Muscle of leg (tissue), 11 donors: ENCODE measurements around the gene FBXL20. TPM values are rescaled to one million over a fixed set of nuclear protein-coding genes. Genes with fewer than 3 reads are reported as not detected.
"Not testable (repeated sequence)": the region's sequence is repeated elsewhere in the genome, so short reads cannot be mapped to it uniquely, and the experiment has no call there.

Experiments
- DNase-seq: peaks from one replicate; pipeline ENCODE4 v3.0.0; 2013
- H3K27ac ChIP-seq: one replicate; pipeline ENCODE4 v1.5.1; 2013; ENCODE audit warnings: mild to moderate bottlenecking, low read length, control low read depth
- H3K27me3 ChIP-seq: one replicate; pipeline ENCODE4 v1.6.1; 2013; ENCODE audit warnings: low read length; ENCODE audit not compliant: control insufficient read depth, insufficient read depth
- H3K36me3 ChIP-seq: one replicate; pipeline ENCODE4 v1.6.1; 2013; ENCODE audit warnings: low read length; ENCODE audit not compliant: control insufficient read depth, insufficient read depth
- H3K4me1 ChIP-seq: one replicate; pipeline ENCODE4 v1.6.1; 2013; ENCODE audit warnings: low read length; ENCODE audit not compliant: control insufficient read depth, insufficient read depth
- H3K4me3 ChIP-seq: one replicate; pipeline ENCODE4 v1.5.1; 2013; ENCODE audit warnings: low read length, control low read depth
- H3K9me3 ChIP-seq: replicated peaks from 2 replicates; pipeline ENCODE4 v1.6.1; 2013; ENCODE audit warnings: low read depth, low read length; ENCODE audit not compliant: control insufficient read depth
- WGBS: methylation state at CpG from one replicate; pipeline ENCODE4 v1.1.5; 2013; ENCODE audit warnings: missing lambda C conversion rate; ENCODE audit not compliant: insufficient coverage; 5-methylcytosine and 5-hydroxymethylcytosine counted together
- polyA plus RNA-seq, 8 donors: library from polyadenylated mRNA; unstranded; fragments of 120-200 nt; gene quantifications; one replicate each; pipeline versions ENCODE4 v1.2.1 to v1.2.3, GENCODE V29; 2013; ENCODE audit warnings: inconsistent platforms in 1 of 8, low replicate concordance in 1 of 8; ENCODE audit not compliant: insufficient read length in 8 of 8, insufficient read depth in 1 of 8
- total RNA-seq: library from RNA; stranded (reverse); fragments of 120-200 nt; gene quantifications from one replicate; pipeline ENCODE4 v1.2.4, GENCODE V29; 2013

FBXL20 gene
- total and polyA plus RNA-seq, 9 donors = 5.0 to 8.1 (median 5.9) TPM

DNA sequence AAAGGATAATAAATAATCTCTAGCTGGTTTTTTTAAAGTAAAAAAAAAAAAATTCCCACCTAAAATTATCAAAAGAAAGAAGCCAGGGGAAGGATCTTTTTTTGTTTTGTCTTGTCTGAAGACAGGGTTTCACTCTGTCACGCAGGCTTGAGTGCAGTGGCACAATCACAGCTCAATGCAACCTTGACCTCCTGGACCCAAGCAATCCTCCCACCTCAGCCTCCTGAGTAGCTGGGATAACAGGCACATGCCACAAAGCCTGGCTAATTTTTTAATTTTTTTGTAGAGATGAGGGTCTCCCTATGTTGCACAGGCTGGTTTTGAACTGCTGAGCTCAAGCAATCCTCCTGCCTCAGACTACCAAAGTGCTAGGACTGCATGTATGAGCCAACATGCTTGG, 97.2 kb downstream of the FBXL20 start:
- peaks cover 9% of the 10 kb centered on the region for H3K36me3 ChIP-seq
- WGBS = no CpG with 5 or more reads among the region's 1 CpG

GRCh38 chr17:39294060-39294459, 107.4 kb downstream of the FBXL20 start:
- Histone ChIP-seq H3K9me3 (no peaks in the 10 kb centered on the region), H3K36me3 (peaks cover 19% of the 10 kb centered on the region), H3K27ac (no peak overlapping the region), H3K4me1 (no peaks in the 10 kb centered on the region), H3K27me3 (no peaks in the 10 kb centered on the region), H3K4me3 (no peak overlapping the region)
- no peak for DNase-seq

More for the DNA sequence above, 97.2 kb downstream of the FBXL20 start:
- no peak overlapping the region for H3K27ac ChIP-seq
- no peaks in the 10 kb centered on the region for H3K4me1 ChIP-seq
- H3K27me3 ChIP-seq = no peaks in the 10 kb centered on the region
- no peak for DNase-seq
- no peaks in the 10 kb centered on the region for H3K9me3 ChIP-seq
- no peak overlapping the region for H3K4me3 ChIP-seq

- H3K4me1 ChIP-seq, DNase-seq, H3K4me3 ChIP-seq, H3K36me3 ChIP-seq, H3K27me3 ChIP-seq, H3K9me3 ChIP-seq, H3K27ac ChIP-seq: not testable (repeated sequence)
- WGBS = no CpG with 5 or more reads among the region's 8 CpGs
These were observed 108.9 kb downstream of the FBXL20 start for GRCh38 chr17:39292546-39292945.

- H3K9me3 ChIP-seq, H3K36me3 ChIP-seq, DNase-seq, H3K4me1 ChIP-seq, H3K4me3 ChIP-seq, H3K27me3 ChIP-seq, H3K27ac ChIP-seq: not testable (repeated sequence)
- no CpG with 5 or more reads among the region's 3 CpGs for WGBS
These were observed 114.9 kb downstream of the FBXL20 start for GRCh38 chr17:39286513-39286912.

DNA sequence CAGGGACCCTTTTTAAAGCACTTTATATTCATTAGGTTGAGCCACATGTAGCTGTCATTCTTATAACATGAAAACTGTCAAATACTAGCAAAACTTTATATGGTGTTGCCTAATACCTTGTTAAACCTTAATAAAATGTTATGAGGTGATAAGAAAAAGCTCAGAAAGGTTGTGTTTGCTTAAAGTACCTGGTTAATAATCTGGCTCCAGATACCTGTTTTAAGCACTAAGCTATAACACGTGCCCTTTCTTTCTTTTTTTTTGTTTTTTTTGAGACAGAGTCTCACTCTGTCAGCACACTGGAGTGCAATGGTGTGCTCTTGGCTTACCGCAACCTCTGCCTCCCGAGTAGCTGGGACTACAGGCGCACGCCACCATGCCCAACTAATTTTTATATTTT, 116.7 kb downstream of the FBXL20 start:
- Histone ChIP-seq H3K9me3 (no peaks in the 10 kb centered on the region), H3K4me3 (no peak overlapping the region), H3K27ac (no peak overlapping the region), H3K4me1 (no peaks in the 10 kb centered on the region), H3K36me3 (peaks cover 5% of the 10 kb centered on the region), H3K27me3 (no peaks in the 10 kb centered on the region)
- DNase-seq = no peak
- 80% methylated on average over 1 of the region's 5 CpGs for WGBS

DNA sequence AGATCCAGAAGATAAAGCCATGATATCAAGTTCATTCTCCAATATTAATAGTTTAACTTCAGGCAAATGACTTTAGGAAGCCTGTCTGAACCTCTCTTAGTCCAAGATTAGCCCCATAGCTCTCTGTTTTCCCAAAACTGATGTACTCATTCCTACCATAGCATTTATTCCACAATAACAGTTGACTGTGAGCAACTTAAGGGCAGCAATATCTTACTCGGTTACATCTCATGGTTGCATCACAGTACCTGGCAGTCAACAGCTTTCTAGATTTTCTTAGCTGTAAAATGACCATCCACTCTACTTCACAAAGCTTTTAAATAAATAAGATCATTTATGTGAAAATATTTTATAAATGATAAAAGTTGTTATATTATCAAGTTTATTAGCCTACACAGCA, 117.5 kb downstream of the FBXL20 start:
- no peak overlapping the region for H3K27ac ChIP-seq
- H3K27me3 ChIP-seq = no peaks in the 10 kb centered on the region
- H3K4me1 ChIP-seq = no peaks in the 10 kb centered on the region
- no CpG with 5 or more reads among the region's 1 CpG for WGBS
- no peaks in the 10 kb centered on the region for H3K9me3 ChIP-seq
- no peak overlapping the region for H3K4me3 ChIP-seq
- peaks cover 12% of the 10 kb centered on the region for H3K36me3 ChIP-seq
- no peak for DNase-seq

GRCh38 chr17:39283098-39283497, 118.3 kb downstream of the FBXL20 start:
- Histone ChIP-seq H3K4me3 (no peak overlapping the region), H3K27me3 (no peaks in the 10 kb centered on the region), H3K4me1 (no peaks in the 10 kb centered on the region), H3K36me3 (peaks cover 16% of the 10 kb centered on the region), H3K27ac (no peak overlapping the region), H3K9me3 (no peaks in the 10 kb centered on the region)
- 80% methylated on average over 2 of the region's 4 CpGs for WGBS
- DNase-seq = no peak

GRCh38 chr17:39281806-39282205, 119.6 kb downstream of the FBXL20 start:
- Histone ChIP-seq H3K4me3 (no peak overlapping the region), H3K27ac (no peak overlapping the region), H3K4me1 (no peaks in the 10 kb centered on the region), H3K9me3 (no peaks in the 10 kb centered on the region), H3K36me3 (peaks cover 16% of the 10 kb centered on the region), H3K27me3 (no peaks in the 10 kb centered on the region)
- WGBS = no CpG with 5 or more reads among the region's 1 CpG
- no peak for DNase-seq

GRCh38 chr17:39278246-39278645, 123.2 kb downstream of the FBXL20 start:
- not testable (repeated sequence) for H3K4me1 ChIP-seq, DNase-seq, H3K4me3 ChIP-seq, H3K9me3 ChIP-seq, H3K27ac ChIP-seq, H3K27me3 ChIP-seq
- peaks cover 27% of the 10 kb centered on the region for H3K36me3 ChIP-seq
- WGBS = 83% methylated on average over 2 of the region's 8 CpGs

GRCh38 chr17:39277110-39277509, 124.3 kb downstream of the FBXL20 start:
- no peaks in the 10 kb centered on the region for H3K27me3 ChIP-seq
- peaks cover 27% of the 10 kb centered on the region for H3K36me3 ChIP-seq
- H3K27ac ChIP-seq = no peak overlapping the region
- no peaks in the 10 kb centered on the region for H3K9me3 ChIP-seq
- no peaks in the 10 kb centered on the region for H3K4me1 ChIP-seq
- 93% methylated on average over 3 of the region's 6 CpGs for WGBS
- H3K4me3 ChIP-seq = no peak overlapping the region
- no peak for DNase-seq

GRCh38 chr17:39276113-39276512, 125.3 kb downstream of the FBXL20 start:
- Histone ChIP-seq H3K27ac (no peak overlapping the region), H3K9me3 (no peaks in the 10 kb centered on the region), H3K27me3 (no peaks in the 10 kb centered on the region), H3K4me1 (no peaks in the 10 kb centered on the region), H3K4me3 (no peak overlapping the region), H3K36me3 (peaks cover 27% of the 10 kb centered on the region)
- no peak for DNase-seq
- 100% methylated on average over 1 of the region's 8 CpGs for WGBS
